ENCODE data around the gene MRPL47.
A peak's percentile ranks its signal among the peaks of the same experiment; 100 is the strongest.

DNA sequence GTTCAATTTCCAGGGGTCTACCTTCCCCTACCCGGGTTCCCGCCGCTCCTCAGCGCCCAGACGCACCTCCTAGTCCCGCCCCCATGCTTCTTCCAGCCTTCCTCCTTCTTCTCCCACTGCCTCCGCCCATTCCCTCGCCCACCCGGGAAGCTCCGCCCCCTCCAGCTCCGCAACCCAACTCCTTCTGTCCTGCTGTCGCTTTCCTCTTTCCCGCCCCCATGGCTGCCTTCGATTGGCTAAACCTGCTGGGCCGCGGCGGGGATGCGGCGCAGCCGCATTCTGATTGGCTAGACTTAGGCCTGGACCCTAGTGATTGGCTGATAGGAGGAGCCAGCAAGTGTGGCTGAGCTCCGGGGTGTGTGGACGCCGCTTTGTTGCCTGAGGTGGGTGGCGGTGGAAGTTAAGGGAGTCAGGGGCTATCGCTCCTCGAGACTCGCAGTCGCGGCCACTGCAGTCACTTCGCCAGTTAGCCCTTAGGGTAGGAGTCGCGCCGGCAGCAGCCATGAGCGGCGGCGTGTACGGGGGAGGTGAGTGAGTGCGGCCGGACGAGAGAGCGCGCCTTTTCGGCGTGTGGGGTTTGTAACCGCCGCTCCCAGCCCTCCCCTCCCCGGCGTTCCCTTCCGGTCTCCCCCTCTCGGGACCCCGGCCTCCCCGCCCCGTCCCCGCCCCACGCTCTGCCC, 41.7 kb downstream of the MRPL47 start, which contains the start of gene ACTL6A:
- TF ChIP-seq POLR2A (IDR thresholded peaks at IDR 0.05; ENCODE audit: low read depth, low read length) (peak; percentile 89), POLR2AphosphoS5 (IDR thresholded peaks at IDR 0.05; ENCODE audit: low read depth, low read length) (peak; percentile 89)
